ENCODE results near the gene UBE2G2.

DNA sequence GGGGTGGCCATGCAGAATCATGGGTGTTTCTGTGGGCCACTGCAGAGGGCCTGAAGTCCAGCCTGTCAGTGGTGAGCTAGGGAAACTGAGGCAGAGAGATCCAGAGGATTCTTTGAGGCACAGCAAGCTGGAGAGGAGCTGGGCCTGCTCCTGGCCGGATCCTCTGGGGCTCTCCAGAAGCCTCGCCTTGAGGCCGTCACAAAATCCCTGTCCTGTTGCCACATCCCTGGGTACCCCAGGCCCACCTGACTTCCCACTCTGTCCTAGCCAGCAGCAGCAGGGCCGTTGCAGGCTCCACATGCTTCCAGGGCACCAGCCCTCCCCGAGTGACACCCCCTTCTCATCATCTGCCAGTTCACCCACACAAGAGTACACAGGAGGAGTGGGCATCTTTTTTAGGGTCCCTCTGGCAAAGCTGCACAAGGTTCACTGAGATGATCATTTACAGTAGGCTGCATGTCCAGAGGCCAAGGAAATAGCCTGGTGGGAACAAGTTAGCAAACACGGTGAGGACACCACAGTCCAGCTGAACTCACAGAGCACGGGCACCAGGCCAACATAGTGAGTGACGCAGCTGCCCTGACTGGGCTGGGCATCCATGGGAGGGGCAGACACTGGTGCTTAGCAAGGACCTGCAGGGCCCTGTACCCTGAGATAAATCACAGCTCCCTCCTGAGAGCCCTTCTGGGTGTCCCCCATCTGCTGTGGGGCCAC, 65.2 kb downstream of the UBE2G2 start:
- TF ChIP-seq CTCF (IDR thresholded peaks at IDR 0.05) (no peak), POLR2A (IDR thresholded peaks at IDR 0.05) (no peak)

All from upper lobe of left lung (tissue), 4 donors.